Measurements from ENCODE around the gene RRBP1.

DNA sequence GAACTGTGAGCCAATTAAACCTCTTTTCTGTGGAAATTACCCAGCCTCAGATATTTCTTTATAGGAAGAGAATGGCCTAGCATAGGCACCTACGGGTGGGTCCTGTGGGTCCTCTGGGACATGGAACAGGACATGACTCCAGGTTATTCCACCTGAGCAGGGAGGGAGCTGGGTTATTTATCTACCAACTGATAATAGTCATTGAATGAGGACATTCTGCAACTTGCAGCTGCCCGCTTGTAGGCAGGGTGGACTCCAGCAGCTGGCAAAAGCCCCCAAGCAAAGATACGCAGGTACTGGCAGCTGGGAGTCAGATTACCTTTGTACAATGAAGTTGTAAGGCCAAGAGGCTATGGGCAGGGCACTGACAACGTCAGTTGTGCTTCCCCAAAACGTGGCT is 16.3 kb upstream of the RRBP1 start:
- TF ChIP-seq, protein P1, sequence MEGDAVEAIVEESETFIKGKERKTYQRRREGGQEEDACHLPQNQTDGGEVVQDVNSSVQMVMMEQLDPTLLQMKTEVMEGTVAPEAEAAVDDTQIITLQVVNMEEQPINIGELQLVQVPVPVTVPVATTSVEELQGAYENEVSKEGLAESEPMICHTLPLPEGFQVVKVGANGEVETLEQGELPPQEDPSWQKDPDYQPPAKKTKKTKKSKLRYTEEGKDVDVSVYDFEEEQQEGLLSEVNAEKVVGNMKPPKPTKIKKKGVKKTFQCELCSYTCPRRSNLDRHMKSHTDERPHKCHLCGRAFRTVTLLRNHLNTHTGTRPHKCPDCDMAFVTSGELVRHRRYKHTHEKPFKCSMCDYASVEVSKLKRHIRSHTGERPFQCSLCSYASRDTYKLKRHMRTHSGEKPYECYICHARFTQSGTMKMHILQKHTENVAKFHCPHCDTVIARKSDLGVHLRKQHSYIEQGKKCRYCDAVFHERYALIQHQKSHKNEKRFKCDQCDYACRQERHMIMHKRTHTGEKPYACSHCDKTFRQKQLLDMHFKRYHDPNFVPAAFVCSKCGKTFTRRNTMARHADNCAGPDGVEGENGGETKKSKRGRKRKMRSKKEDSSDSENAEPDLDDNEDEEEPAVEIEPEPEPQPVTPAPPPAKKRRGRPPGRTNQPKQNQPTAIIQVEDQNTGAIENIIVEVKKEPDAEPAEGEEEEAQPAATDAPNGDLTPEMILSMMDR (conservative IDR thresholded peaks at IDR 0.05; ENCODE audit: low read depth, low read length): no peak
- TF ChIP-seq EZH2 (IDR thresholded peaks at IDR 0.05; ENCODE audit: borderline replicate concordance, low read depth, low read length, poor library complexity, severe bottlenecking): no peak
